H4 (cell line): ENCODE results near the gene GRAP. TPM values are rescaled to one million over a fixed set of nuclear protein-coding genes. Genes with fewer than 3 reads are reported as not detected.

Source experiments
- DNase-seq: peaks from one replicate; pipeline ENCODE4 v3.0.0-alpha.2; 2015; ENCODE audit warnings: low spot score
- total RNA-seq: library from RNA; depleted of rRNA; stranded (reverse); fragments of >200 nt; shearing (Covaris generic); gene quantifications from 2 replicates; pipeline ENCODE4 v1.2.3, GENCODE V29; 2014

Gene GRAP
- total RNA-seq, 1 experiment from 2014 or later, result 0.23 TPM

- no peak for DNase-seq
Measured at GRCh38 chr17:19002805-19003542, 43.8 kb downstream of the GRAP start.

- DNase-seq, result no peak
Measured at GRCh38 chr17:19001907-19002590, 44.7 kb downstream of the GRAP start.

GRCh38 chr17:19000531-19001325, 46.0 kb downstream of the GRAP start:
- no peak for DNase-seq

DNA sequence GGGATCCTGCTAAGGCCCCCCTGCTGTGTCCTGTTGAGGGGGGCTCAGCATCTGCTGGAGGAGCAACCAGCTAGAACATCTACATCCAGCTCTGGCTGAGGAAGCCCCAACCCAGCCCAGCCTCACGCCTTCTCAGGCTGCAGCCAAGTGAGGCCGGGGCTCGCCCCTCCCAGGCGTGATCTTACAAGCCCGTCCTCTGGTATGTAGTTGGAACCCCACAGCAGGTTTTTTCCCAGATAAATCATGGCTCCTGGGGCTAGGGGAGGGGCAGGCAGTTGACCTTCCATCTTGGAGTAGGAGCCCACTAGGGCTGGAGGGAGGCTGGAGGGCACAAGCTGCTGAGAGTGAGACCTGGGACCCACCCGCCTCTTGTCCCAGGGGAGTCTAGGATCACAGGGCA, 46.8 kb downstream of the GRAP start:
- no peak for DNase-seq

DNA sequence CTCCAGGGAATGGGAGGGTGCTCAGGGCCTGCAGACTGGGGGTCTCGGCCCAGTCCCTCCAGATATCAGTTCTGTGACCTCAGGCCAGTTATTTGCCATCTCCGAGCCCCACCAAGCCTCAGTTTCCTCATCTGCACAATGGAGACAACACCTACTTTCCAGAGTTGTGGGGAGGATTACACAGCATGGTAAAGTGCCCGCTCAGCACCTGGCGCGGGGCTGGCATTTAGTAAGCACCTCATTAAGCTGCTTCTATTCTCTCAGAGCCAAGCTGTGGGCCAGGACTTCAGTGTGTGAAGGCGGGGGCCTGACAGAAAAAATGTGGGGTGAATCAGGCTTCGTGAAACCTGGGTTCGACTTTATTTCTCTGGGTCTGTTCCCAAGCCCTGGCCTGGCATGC, 47.4 kb downstream of the GRAP start:
- no peak for DNase-seq

GRCh38 chr17:18997650-18998196, 49.0 kb downstream of the GRAP start:
- DNase-seq, result no peak

GRCh38 chr17:18996458-18996857, 50.3 kb downstream of the GRAP start:
- no peak for DNase-seq

- DNase-seq, result no peak
Measured at GRCh38 chr17:18995220-18995619, 51.5 kb downstream of the GRAP start.

- DNase-seq, result no peak
Measured at GRCh38 chr17:18994631-18995030, 52.1 kb downstream of the GRAP start.

DNA sequence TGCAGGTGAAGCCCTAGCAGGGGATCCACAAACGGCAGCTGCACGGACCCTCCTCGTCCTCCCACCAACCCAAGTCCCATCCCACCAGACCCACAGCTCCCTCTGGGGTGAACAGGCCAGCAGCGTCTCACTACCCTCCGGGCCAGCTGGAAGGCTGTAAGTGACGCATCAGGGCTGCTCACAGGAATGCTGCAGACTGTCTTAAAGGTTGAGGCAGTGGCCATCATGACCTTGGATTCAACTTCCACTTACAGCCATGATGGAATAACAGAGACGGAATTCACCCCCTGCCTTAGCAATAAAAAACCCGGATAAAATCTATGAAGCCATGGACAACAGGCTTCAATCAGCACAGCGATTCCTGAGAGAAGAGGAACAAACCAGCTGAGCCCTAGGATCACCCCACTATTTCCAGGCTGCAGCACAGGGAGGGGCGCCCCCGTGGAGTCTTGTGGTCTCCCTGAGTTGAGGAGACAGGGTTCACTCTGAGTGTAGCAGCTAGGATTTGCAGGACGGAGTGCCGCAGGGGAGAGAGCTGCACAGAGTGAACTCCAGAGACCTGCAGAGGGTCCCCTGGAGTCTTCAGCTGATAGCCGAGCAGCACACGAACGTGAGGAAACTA, 52.7 kb downstream of the GRAP start:
- DNase-seq, result no peak

DNA sequence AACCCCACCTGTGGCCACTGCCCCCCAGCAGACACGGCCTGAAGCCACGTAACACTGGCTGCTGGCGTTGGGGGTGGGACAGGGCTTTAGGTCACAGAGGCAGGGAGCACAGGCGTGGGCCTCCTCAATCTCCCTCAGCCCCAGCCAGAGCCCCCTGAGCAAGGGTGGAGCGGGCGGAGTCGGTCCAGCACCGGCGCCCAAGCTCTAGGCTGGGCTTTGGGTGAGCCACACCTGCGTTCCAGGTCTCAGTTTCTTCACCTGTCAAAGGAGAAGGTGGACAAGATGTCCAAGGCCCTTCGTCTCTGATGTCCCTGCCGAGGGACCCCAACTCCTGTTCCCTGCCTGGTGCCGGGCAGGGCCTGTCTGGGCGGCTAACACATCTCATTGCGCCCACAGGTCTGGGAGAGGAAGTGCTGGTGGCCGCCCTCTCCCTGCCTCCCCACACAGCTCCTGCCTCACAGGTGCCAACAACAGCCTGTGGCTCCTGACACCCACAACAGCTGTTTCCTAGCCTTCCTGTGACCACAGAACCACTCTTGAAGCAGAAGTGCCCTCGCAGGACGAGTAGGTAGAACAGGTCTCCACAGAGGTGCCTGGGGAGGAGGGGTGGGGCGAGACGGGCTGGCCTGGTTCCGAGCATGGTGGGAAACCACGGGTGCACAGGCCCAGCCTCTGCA, 54.2 kb downstream of the GRAP start:
- DNase-seq, result no peak

DNA sequence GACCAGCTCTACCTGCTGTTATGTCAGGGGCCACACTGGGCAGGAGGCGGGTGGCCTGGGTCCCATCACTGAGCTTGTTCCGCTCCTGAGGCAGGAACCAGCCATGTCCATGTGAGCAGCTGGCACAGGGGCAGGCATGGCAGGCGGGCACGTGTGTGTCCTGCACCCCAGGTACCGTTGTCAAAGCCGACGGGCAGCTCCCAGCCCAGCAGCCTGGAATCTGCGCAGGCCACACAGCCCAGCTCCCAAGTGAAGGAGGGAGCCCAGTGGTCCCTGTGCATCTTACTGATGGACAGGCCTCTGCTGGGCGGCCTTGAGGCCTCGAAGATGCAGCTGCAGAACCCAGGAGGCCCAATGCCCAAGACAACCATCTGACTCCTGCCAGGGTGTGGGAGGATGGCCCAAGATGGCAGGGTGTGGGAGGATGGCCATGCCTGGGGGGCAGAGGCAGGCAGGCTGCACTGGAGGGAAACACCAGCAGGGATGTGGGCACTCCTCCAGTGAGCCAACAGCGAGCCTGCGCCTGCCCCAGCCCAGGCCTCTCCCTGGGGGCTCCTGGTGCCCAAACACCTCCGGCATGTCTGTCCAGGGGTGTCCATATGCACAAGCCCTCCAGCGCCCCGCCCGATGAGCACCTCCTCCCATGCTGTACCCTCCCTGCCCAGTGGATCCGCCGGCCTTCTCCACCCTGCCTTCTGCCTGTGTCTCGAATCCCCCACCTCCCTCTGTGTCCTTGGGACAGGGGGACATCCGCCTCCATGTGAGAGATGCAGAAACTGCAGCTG, 55.0 kb downstream of the GRAP start:
- DNase-seq, result no peak

DNA sequence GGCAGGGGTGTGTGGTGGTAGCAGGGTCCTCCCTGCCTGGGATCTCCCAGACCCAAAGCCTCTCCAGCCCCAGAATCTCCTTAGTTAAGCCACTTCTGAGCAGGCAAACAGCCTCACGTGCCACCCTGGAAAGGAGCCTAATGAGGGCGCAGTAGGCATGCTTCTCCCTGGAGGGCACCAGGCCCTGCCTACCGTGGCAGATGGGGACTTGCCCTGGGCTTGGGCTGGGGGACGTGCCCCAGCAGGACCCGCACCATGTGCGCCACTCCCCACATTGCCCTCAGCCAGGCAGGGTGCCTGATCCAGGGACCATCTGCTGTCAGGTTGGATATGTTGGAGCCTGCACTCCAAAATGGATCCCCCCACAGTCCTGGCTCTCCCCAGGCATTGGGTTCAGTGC, 56.4 kb downstream of the GRAP start:
- no peak for DNase-seq

GRCh38 chr17:18988546-18989173, 58.1 kb downstream of the GRAP start:
- DNase-seq, result no peak

DNA sequence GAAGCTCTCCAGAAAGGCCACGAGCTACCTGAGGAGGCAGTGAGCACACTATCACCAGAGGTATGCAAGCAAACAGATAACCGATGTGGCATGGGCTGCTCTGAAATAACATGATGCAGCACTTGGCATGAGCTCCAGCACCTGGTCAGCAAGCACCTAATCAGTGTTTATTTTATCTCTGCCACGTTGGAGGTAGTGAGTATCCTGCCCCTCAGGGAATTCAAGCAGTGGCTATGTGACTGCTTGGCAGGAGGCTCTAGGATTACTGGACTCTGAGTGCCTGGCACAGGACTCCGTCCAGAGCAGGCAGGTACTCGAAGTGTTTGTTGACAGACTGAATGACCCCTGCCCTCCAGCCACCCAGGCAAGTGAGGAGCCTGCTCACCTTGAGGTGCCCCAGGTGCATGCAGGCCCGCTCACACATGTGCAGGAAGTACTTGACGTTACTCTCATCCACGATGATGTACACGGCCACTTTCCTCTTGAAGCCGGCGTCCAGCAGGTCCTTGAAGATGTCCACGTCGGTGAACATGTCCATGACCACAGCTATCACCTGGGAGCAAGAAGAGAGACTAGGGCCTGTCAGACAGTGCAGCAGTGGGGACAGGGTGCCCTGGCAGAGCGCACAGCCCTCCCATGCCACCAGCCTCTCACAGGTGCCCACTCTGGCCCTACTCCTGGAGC, 58.8 kb downstream of the GRAP start:
- no peak for DNase-seq

GRCh38 chr17:18987230-18987610, 59.5 kb downstream of the GRAP start:
- no peak for DNase-seq

- DNase-seq, result no peak
Measured at GRCh38 chr17:18986541-18987229, 60.1 kb downstream of the GRAP start.

DNA sequence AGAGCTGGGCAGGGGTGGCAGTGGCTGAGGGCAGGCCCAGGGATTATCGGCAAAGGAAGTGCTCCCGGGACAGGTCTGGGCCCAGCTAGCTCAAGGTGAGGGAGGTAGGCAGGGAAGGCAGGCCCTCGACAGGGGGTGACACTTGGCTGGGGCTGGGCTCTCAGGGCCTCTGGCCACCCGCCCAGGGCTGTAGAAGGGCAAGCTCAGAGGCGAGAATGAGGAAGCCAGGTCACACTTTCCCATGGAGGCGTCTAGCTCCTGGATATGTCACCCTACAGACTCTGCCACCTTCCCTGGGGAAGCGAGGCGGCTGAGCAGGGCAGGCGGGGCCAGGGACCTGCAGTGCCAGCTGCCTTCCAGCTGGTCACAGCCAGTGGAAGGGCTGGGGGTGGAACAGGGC, 61.3 kb downstream of the GRAP start:
- DNase-seq, result no peak
